Measurements from ENCODE around the gene PIEZO2. TPM values are rescaled to one million over a fixed set of nuclear protein-coding genes. Genes with fewer than 3 reads are reported as not detected.

The PIEZO2 gene
- total RNA-seq, 1 donor from 2014 or later, result 4.2 TPM

DNA sequence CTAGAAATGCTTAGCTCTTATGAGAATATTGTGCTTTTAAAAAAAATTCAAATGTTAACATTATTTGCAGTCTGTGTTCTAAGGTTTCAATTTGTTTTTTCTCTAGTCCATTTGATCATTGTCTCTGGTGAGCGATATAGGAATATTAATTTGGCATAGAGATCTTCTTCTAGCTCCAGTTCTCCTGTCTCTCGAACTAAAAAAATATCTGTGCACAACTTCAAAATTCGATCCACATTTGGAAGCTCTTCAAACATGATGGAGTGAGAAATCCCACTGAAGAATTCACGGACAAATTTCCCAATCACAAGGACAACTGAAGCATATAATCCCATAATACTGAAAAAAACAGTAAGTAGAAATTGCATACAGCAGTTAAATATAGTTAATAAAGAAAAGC lies 477.9 kb downstream of the PIEZO2 start:
- Mint-ChIP-seq H3K36me3 (no peaks in the 10 kb centered on the region), H3K27ac (no peak overlapping the region), H3K27me3 (ENCODE audit: insufficient read depth, low read depth) (peaks cover 4% of the 10 kb centered on the region), H3K9me3 (no peaks in the 10 kb centered on the region), H3K4me3 (no peak overlapping the region), H3K4me1 (peaks cover 8% of the 10 kb centered on the region)
- Histone ChIP-seq H3K4me2 (no peak overlapping the region), H3K4me3 (no peak overlapping the region), H3F3A (ENCODE audit: low read depth) (no peaks in the 10 kb centered on the region), H3K27me3 (no peaks in the 10 kb centered on the region), H3K9me3 (ENCODE audit: low read depth) (no peaks in the 10 kb centered on the region), H3K9ac (no peak overlapping the region), H3K4me1 (no peaks in the 10 kb centered on the region), H4K20me1 (ENCODE audit: low read depth) (no peaks in the 10 kb centered on the region), H2AFZ (replicated peaks) (no peak overlapping the region), H3K27ac (no peak overlapping the region), H3K36me3 (no peaks in the 10 kb centered on the region), H3K79me2 (ENCODE audit: low read depth) (no peaks in the 10 kb centered on the region)
- no peak for DNase-seq (ENCODE audit: low spot score)
- TF ChIP-seq EZH2 (IDR thresholded peaks at IDR 0.05), result no peak

DNA sequence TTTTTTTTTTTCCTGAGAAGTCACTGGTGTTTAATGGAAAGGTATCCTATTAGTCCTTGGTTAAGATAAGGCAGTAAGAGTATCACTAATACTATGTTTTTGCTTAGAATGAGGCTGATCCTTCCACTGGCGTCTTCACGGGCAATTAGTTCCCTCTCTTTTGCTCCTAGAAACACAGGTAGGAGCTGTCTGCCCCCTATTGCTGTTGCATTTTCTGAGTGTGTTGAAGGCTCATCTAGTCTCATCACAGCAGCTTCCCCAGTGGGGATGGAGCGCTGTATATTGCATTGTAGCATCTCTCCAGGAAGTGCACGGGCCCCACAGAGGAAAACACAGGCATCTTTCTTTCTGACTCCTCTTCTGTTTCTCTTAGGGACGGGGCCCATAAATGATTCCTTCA lies 478.5 kb downstream of the PIEZO2 start:
- H3K27me3 Mint-ChIP-seq (ENCODE audit: insufficient read depth, low read depth), result peaks cover 4% of the 10 kb centered on the region
- H3K9me3 Mint-ChIP-seq, result no peaks in the 10 kb centered on the region
- no peak overlapping the region for H3K4me3 Mint-ChIP-seq
- Histone ChIP-seq H3K4me3 (no peak overlapping the region), H3F3A (ENCODE audit: low read depth) (no peaks in the 10 kb centered on the region), H4K20me1 (ENCODE audit: low read depth) (no peaks in the 10 kb centered on the region), H3K27ac (no peak overlapping the region), H3K9me3 (ENCODE audit: low read depth) (no peaks in the 10 kb centered on the region), H3K36me3 (no peaks in the 10 kb centered on the region), H2AFZ (replicated peaks) (no peak overlapping the region), H3K9ac (no peak overlapping the region), H3K4me1 (no peaks in the 10 kb centered on the region), H3K79me2 (ENCODE audit: low read depth) (no peaks in the 10 kb centered on the region), H3K27me3 (no peaks in the 10 kb centered on the region), H3K4me2 (no peak overlapping the region)
- H3K36me3 Mint-ChIP-seq, result no peaks in the 10 kb centered on the region
- TF ChIP-seq EZH2phosphoT487 (IDR thresholded peaks at IDR 0.05), result no peak
- TF ChIP-seq, protein P1, sequence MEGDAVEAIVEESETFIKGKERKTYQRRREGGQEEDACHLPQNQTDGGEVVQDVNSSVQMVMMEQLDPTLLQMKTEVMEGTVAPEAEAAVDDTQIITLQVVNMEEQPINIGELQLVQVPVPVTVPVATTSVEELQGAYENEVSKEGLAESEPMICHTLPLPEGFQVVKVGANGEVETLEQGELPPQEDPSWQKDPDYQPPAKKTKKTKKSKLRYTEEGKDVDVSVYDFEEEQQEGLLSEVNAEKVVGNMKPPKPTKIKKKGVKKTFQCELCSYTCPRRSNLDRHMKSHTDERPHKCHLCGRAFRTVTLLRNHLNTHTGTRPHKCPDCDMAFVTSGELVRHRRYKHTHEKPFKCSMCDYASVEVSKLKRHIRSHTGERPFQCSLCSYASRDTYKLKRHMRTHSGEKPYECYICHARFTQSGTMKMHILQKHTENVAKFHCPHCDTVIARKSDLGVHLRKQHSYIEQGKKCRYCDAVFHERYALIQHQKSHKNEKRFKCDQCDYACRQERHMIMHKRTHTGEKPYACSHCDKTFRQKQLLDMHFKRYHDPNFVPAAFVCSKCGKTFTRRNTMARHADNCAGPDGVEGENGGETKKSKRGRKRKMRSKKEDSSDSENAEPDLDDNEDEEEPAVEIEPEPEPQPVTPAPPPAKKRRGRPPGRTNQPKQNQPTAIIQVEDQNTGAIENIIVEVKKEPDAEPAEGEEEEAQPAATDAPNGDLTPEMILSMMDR (IDR thresholded peaks at IDR 0.05), result no peak
- TF ChIP-seq EZH2 (IDR thresholded peaks at IDR 0.05), result no peak
- no peak for DNase-seq (ENCODE audit: low spot score)
- peaks cover 8% of the 10 kb centered on the region for H3K4me1 Mint-ChIP-seq
- peak overlapping the region; percentile 26 for H3K27ac Mint-ChIP-seq

DNA sequence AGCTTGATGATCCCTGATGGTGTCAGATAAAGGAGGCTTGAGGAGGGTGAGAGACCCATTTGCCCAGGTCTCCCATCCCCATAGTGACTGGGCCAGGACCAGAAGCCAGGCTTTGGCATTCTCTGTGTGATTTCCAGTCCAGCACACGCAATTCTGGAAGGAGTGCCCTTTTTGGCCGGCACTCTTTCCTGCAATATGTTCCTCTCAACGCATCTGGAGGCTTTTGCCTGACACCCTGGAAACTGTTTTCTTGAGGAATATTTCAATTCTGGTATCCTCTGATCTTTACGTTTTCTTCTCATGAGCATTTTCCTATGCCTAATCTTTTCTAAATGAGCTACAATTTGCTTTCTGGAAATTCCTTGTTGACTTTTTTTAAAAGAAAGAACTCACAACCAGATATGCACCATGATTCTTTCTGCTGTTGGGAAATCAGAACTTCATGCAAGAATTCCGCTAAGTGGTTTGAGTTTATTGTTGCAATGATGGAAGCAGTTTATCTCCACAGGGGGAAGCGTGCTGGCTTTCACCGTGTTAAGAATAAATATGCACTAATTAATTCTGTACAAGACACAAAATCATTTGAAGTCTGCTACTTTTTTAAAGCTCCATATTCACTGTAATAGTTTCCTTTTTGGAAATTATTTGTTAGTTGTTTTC lies 479.8 kb downstream of the PIEZO2 start:
- DNase-seq (ENCODE audit: low spot score), result no peak
- no peak overlapping the region for H3K9ac ChIP-seq
- TF ChIP-seq EZH2 (IDR thresholded peaks at IDR 0.05), result no peak
- TF ChIP-seq EZH2phosphoT487 (IDR thresholded peaks at IDR 0.05), result no peak
- TF ChIP-seq, protein P1 (IDR thresholded peaks at IDR 0.05), result no peak

DNA sequence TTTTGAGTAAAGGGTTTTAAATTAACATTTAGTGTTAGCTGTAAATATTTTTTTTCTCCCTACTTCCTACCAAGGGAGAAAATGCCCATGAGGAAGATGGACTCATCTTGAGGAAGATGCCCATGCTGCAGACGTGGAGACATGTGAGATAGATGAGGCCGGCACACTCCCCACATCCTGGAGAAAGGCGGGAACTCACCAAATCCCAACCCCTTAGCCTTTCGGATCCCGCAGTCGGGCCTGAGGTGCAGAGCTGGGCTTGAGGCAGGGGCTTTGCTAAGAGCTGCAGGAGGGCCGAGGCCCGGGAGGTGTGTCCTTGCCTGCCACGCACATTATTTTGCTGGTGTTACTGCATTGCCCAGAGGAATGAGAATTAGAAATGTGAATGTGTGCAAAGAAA lies 485.6 kb downstream of the PIEZO2 start:
- Mint-ChIP-seq H3K27ac (no peak overlapping the region), H3K9me3 (no peaks in the 10 kb centered on the region), H3K36me3 (no peaks in the 10 kb centered on the region), H3K27me3 (ENCODE audit: insufficient read depth, low read depth) (peaks cover 4% of the 10 kb centered on the region), H3K4me3 (no peak overlapping the region), H3K4me1 (no peaks in the 10 kb centered on the region)
- Histone ChIP-seq H2AFZ (replicated peaks) (no peak overlapping the region), H3K9ac (no peak overlapping the region), H3K4me2 (no peak overlapping the region), H3K27me3 (no peaks in the 10 kb centered on the region), H3K4me1 (no peaks in the 10 kb centered on the region), H3K36me3 (no peaks in the 10 kb centered on the region), H4K20me1 (ENCODE audit: low read depth) (no peaks in the 10 kb centered on the region), H3K4me3 (no peak overlapping the region), H3K9me3 (ENCODE audit: low read depth) (no peaks in the 10 kb centered on the region), H3F3A (ENCODE audit: low read depth) (no peaks in the 10 kb centered on the region), H3K79me2 (ENCODE audit: low read depth) (no peaks in the 10 kb centered on the region), H3K27ac (no peak overlapping the region)
- TF ChIP-seq EZH2 (IDR thresholded peaks at IDR 0.05) (no peak), EZH2phosphoT487 (IDR thresholded peaks at IDR 0.05) (no peak)
- TF ChIP-seq, protein P1 (IDR thresholded peaks at IDR 0.05), result no peak
- no peak for DNase-seq (ENCODE audit: low spot score)

More for the DNA sequence above, 479.8 kb downstream of the PIEZO2 start:
- Mint-ChIP-seq H3K27me3 (ENCODE audit: insufficient read depth, low read depth) (peaks cover 4% of the 10 kb centered on the region), H3K9me3 (no peaks in the 10 kb centered on the region), H3K36me3 (no peaks in the 10 kb centered on the region), H3K4me3 (no peak overlapping the region), H3K4me1 (peaks cover 8% of the 10 kb centered on the region), H3K27ac (no peak overlapping the region)
- no peak overlapping the region for H2AFZ ChIP-seq (replicated peaks)
- H3K27ac ChIP-seq, result no peak overlapping the region
- no peaks in the 10 kb centered on the region for H3F3A ChIP-seq (ENCODE audit: low read depth)
- no peak overlapping the region for H3K4me3 ChIP-seq
- H3K79me2 ChIP-seq (ENCODE audit: low read depth), result no peaks in the 10 kb centered on the region
- no peaks in the 10 kb centered on the region for H3K9me3 ChIP-seq (ENCODE audit: low read depth)
- no peaks in the 10 kb centered on the region for H3K4me1 ChIP-seq
- no peaks in the 10 kb centered on the region for H3K27me3 ChIP-seq
- H3K36me3 ChIP-seq, result no peaks in the 10 kb centered on the region
- H3K4me2 ChIP-seq, result no peak overlapping the region
- no peaks in the 10 kb centered on the region for H4K20me1 ChIP-seq (ENCODE audit: low read depth)
